HG03064 (cell line): ENCODE measurements around the gene UTP11.

Source experiments
- ATAC-seq: cut with Tn5 transposase; IDR thresholded peaks from one replicate; pipeline ENCODE4 v1.9.1; 2021; ENCODE audit warnings: low read depth; ENCODE audit not compliant: unreplicated experiment

Gene UTP11

GRCh38 chr1:38045401-38046332, 33.1 kb downstream of the UTP11 start:
- no peak for ATAC-seq

DNA sequence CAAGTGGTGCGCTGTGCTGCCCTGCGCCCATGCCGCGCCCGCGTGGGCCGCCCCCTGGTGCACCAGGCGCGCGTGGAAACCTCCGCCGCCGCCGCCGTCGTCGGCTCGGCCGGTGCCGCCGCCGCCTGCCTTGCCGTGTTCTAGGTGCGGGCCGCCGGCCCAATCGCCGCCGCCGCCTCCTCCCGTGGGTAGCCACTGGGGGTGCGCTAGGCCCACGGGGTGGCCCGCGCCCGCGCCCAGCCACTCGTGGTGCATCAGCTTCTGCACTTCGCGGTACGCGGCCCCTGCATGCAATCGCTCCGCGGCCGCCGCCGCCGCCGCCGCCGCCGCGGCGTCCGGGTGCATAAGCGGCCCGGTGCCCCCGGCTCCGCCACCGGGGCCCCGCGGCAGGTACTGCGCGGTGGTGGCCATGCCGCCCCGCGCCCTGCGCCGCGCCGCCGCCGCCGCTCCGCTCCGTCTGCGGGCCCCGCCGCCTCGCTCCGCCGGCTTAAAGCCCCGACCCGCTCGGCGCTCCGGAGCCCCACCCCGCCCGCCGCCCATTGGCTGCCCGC, 33.9 kb downstream of the UTP11 start, which contains the start of gene POU3F1:
Gene POU3F1 (minus strand): TSS at position 461 of the 551 bp plus-strand sequence. CDS start 50 bp downstream, at position 411.
- no peak for ATAC-seq

DNA sequence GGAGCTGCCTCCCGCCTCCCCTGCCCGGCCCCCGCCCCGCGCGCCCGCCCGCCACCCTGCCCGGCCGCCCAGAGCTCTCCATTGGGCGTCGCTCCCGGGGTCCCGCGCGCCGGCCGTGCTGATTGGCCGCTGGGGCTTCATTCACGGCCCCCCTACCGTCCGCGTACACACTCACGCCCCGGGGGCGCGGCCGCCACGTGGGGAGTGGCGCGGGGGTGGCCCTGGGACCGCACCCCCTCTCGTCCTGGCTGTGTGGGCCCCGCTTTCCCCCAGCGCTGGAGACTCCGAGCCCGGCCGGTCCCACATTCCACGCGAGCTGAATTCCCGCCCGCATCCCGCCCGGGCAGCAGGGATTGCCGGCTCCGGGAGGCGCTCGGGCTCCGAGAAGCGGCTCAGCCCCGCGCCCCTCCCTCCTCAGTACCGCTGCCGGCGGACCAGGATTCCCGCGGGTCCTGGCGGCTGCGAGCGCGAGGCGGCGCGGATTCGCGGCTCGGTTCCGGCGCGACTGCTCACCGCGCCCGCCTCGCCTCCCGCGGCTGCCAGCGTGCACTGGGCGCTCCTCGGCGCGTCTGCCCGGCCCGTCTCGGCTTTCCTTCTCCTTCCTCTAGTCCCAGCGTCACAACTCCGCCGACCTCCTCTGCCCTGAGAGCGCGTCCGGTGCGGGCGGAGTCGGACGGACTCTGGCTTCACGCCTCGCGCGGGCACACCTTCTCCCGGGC, 34.5 kb downstream of the UTP11 start:
- ATAC-seq = peak; percentile 59

- ATAC-seq = no peak
These were observed 35.1 kb downstream of the UTP11 start for GRCh38 chr1:38047603-38048141.

GRCh38 chr1:38050397-38051078, 38.0 kb downstream of the UTP11 start:
- ATAC-seq = no peak

DNA sequence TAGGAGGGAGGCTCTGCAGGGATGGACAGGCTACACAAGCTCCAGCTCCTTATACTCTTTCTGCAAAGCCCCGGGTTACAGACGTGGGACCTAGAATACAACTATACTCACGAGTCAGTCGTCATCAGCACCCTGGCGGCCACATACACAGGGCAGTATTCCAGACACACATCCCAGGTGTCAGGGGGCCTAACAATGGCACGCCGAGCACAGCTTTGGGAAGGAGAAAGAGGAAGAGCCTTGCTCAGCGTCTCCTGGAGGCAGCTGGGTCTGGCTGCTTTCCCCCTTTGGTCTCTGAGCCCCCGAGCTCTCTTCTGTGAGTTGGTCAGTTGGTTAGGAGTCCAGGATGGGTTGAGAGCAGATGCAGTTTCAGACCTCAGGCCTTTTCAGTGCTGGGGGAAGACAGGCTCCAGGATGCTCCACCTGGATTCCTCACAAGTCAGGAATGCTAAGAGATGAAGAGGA, 38.6 kb downstream of the UTP11 start:
- ATAC-seq = no peak

DNA sequence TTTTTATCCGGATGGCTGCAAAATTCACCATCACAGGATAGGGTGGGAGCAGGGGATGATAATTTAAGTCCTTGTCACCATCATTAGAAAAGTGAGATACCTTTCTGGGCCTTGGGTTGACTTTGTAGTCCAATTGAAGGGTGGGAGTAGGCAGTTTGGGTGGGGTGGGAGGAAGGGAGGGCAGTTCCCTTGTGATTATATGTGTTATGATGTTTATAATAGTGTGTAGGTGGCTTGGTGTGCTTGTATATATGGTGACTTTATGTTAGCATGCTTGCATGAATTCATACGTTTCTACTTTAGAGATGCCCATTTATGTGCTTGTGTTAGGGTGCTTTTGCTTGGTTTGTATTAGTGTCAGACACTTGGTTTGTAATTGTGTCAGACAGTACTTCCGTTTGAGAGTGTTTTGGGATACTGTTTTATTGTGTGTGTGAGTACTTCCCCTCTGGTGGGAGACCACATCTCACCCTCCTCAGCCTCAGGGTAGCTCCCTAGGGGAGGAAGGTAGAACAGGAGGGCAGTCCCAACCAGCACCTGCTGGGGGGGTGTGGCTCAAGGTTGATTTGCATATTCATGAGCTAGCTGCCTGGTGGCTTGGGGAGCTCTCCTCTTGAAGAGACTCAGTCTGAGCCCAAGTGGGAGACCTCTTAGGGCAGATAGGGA, 40.3 kb downstream of the UTP11 start:
- peak; percentile 62 for ATAC-seq

- ATAC-seq = no peak
These were observed 41.0 kb downstream of the UTP11 start for GRCh38 chr1:38053416-38054091.

- ATAC-seq = no peak
These were observed 42.9 kb downstream of the UTP11 start for GRCh38 chr1:38055398-38055797.

DNA sequence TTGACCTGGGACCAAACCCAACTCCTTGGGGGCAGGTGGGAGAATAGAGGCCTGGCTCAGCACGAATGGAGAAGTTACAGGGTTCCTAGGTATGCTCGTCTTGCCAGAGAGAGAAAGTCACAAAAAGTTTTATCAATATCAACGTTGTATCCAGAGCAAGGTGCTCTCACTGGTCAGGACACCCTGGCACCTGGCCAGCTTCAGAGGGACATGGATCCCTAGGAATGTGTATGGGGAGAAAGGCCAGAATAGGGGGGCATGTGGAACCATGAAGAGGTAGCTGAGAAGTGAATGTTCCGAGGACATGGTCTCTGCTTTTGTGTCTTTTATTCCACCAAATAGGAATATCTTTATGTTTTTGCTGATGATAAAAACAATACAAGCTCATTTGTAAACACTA, 43.4 kb downstream of the UTP11 start:
- ATAC-seq = no peak

- no peak for ATAC-seq
These were observed 47.2 kb downstream of the UTP11 start for GRCh38 chr1:38059635-38060250.

DNA sequence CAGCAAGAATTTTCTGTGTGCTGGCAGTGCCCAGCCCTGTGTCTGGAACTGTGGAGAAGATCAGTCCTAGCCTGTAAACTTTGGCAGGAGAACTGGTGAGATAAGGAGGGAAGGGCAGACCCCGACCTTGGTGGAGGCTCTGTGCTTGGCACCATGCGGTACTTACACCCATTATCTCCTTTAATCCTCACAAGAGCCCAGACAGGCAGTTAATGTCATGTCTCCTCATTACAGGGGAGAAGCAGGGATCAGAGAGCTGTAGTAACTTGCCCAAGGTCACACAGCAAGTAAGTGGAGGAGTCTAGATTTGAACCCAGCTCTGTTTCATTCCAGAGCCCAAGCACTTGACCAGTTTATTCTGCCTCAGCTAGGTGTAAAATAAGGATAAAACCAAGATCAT, 48.0 kb downstream of the UTP11 start:
- ATAC-seq = no peak

GRCh38 chr1:38061290-38061689, 48.8 kb downstream of the UTP11 start:
- ATAC-seq = no peak

GRCh38 chr1:38061883-38062328, 49.4 kb downstream of the UTP11 start:
- ATAC-seq = peak; percentile 52

- no peak for ATAC-seq
These were observed 50.1 kb downstream of the UTP11 start for GRCh38 chr1:38062361-38063288.

DNA sequence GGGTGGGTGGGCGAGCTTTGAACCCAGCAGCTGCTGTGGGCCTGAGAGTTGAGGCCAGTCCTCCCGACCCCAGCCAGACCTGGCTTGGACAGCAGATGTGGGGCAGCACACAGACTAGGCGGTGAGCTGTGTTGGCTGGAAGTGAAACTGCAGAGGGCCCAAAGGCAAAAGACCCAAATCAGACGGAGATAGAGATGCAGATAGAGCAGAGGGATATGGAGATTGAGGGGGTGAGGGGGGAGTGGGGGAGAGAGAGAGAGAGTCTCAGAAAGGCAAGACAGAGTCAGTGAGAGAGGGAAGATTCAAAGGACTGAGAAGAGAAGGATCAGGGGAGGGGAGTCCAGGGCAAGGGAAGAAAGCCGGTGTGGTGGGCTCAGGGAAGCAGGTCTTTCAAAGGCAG, 51.1 kb downstream of the UTP11 start:
- ATAC-seq = no peak

DNA sequence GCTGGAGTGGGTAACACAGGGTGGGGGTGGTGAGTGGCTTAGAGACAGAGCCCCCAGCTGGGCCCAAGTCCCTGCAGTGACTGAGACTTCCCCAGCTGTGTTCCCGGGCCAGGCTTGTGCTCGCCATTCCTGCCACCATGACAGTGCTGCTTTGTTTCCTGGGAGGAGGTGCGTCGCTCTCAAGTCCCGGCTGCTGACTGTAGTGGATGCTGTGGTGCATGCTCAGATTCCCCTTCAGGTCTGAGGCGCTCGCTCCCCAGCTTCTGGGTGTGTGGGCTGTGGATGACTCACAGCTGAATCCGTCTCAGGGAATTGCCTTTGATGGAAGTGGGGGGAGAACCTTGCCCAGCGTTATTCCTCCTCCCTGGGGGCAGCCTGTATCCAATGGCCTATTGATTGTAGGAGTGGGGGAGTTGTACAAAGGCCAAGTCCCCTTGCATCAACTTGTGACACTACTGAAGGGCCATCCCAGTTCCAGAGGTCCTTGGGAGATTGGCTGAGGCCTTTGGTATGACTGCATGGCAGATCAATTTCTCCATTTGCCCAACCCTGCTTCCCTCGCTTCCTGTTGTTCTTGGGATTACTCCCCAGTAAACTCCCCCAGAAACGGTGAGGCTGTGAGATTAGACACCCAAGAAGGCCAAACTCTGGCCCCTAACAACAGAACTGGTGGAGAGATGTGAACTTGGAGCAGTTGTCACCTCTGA, 51.8 kb downstream of the UTP11 start:
- no peak for ATAC-seq
